ENCODE measurements around the gene SORBS2. TPM values are rescaled to one million over a fixed set of nuclear protein-coding genes. Genes with fewer than 3 reads are reported as not detected.

The SORBS2 gene
- polyA plus RNA-seq, 12 donors: 18.0 to 42.8 (median 34.8) TPM; not detected in 1

- no peak for DNase-seq
These were observed 130.4 kb downstream of the SORBS2 start for GRCh38 chr4:185681604-185682003.

- DNase-seq: no peak
These were observed 131.4 kb downstream of the SORBS2 start for GRCh38 chr4:185680617-185681016.

- no peak for DNase-seq
These were observed 132.5 kb downstream of the SORBS2 start for GRCh38 chr4:185679523-185679922.

GRCh38 chr4:185677637-185678314, 134.2 kb downstream of the SORBS2 start:
- no peak for DNase-seq

- DNase-seq: no peak
These were observed 139.4 kb downstream of the SORBS2 start for GRCh38 chr4:185672618-185673017.

- DNase-seq: no peak
These were observed 139.8 kb downstream of the SORBS2 start for GRCh38 chr4:185672151-185672550.

- DNase-seq: no peak
These were observed 140.5 kb downstream of the SORBS2 start for GRCh38 chr4:185671496-185671895.

GRCh38 chr4:185671066-185671465, 140.9 kb downstream of the SORBS2 start:
- no peak for DNase-seq

- no peak for DNase-seq
These were observed 142.7 kb downstream of the SORBS2 start for GRCh38 chr4:185669288-185669687.

GRCh38 chr4:185666156-185666555, 145.8 kb downstream of the SORBS2 start:
- no peak for DNase-seq

GRCh38 chr4:185665655-185666054, 146.3 kb downstream of the SORBS2 start:
- no peak for DNase-seq

- DNase-seq: no peak
These were observed 147.5 kb downstream of the SORBS2 start for GRCh38 chr4:185664481-185664880.

GRCh38 chr4:185662030-185662778, 149.8 kb downstream of the SORBS2 start:
- no peak for DNase-seq

GRCh38 chr4:185660340-185660739, 151.7 kb downstream of the SORBS2 start:
- DNase-seq: no peak

- DNase-seq: no peak
These were observed 154.3 kb downstream of the SORBS2 start for GRCh38 chr4:185657699-185658098.

GRCh38 chr4:185657183-185657582, 154.8 kb downstream of the SORBS2 start:
- no peak for DNase-seq

GRCh38 chr4:185656467-185656931, 155.5 kb downstream of the SORBS2 start:
- DNase-seq: peak; percentile 16

- no peak for DNase-seq
These were observed 156.9 kb downstream of the SORBS2 start for GRCh38 chr4:185654965-185655554.

GRCh38 chr4:185654311-185654710, 157.7 kb downstream of the SORBS2 start:
- DNase-seq: no peak

- DNase-seq: no peak
These were observed 160.1 kb downstream of the SORBS2 start for GRCh38 chr4:185651851-185652250.

- DNase-seq: no peak
These were observed 160.8 kb downstream of the SORBS2 start for GRCh38 chr4:185651137-185651677.

GRCh38 chr4:185648631-185649030, 163.4 kb downstream of the SORBS2 start:
- no peak for DNase-seq

GRCh38 chr4:185645403-185645802, 166.6 kb downstream of the SORBS2 start:
- DNase-seq: no peak
